Spinal cord (tissue), 10 donors: ENCODE data around the gene NDUFA11. TPM values are rescaled to one million over a fixed set of nuclear protein-coding genes. Genes with fewer than 3 reads are reported as not detected.
"Not testable (repeated sequence)": the region's sequence is repeated elsewhere in the genome, so short reads cannot be mapped to it uniquely, and the experiment has no call there.

Experiments
- DNase-seq, 6 donors: peaks; one replicate each; pipeline versions ENCODE4 v3.0.0 to v3.0.0-alpha.2; 2013 to 2015; ENCODE audit warnings: low spot score in 6 of 6, low read depth in 4 of 6
- H3K27ac ChIP-seq: one replicate; pipeline ENCODE4 v1.5.1; 2013; ENCODE audit warnings: low read depth, low read length, control low read depth
- H3K27me3 ChIP-seq: one replicate; pipeline ENCODE4 v1.6.1; 2013; ENCODE audit warnings: low read length; ENCODE audit not compliant: control insufficient read depth, insufficient read depth
- H3K36me3 ChIP-seq: one replicate; pipeline ENCODE4 v1.6.1; 2013; ENCODE audit warnings: low read length; ENCODE audit not compliant: control insufficient read depth, insufficient read depth
- H3K4me1 ChIP-seq: one replicate; pipeline ENCODE4 v1.6.1; 2013; ENCODE audit warnings: low read length; ENCODE audit not compliant: control insufficient read depth, insufficient read depth
- H3K4me3 ChIP-seq: one replicate; pipeline ENCODE4 v1.5.1; 2013; ENCODE audit warnings: low read depth, low read length, control low read depth
- H3K9me3 ChIP-seq: one replicate; pipeline ENCODE4 v1.6.1; 2013; ENCODE audit warnings: low read length; ENCODE audit not compliant: control insufficient read depth, insufficient read depth
- WGBS: methylation state at CpG from one replicate; pipeline ENCODE4 v1.1.5; 2013; ENCODE audit warnings: missing lambda C conversion rate; ENCODE audit not compliant: insufficient coverage; 5-methylcytosine and 5-hydroxymethylcytosine counted together
- polyA plus RNA-seq, 2 donors: library from polyadenylated mRNA; unstranded; fragments of 120-200 nt; gene quantifications; one replicate each; pipeline ENCODE4 v1.2.1, GENCODE V29; 2013; ENCODE audit not compliant: insufficient read length in 2 of 2
- total RNA-seq, 2 donors: library from RNA; depleted of rRNA in 1 of 2; stranded (reverse); fragments of 120-200 nt in 1 of 2; fragments of >200 nt in 1 of 2; gene quantifications; one replicate each; pipeline versions ENCODE4 v1.2.3 to v1.2.4, GENCODE V29; 2013 to 2014
- donor health status: healthy.

Gene NDUFA11
- total and polyA plus RNA-seq, 4 donors = 63.6 to 304 (median 258) TPM

DNA sequence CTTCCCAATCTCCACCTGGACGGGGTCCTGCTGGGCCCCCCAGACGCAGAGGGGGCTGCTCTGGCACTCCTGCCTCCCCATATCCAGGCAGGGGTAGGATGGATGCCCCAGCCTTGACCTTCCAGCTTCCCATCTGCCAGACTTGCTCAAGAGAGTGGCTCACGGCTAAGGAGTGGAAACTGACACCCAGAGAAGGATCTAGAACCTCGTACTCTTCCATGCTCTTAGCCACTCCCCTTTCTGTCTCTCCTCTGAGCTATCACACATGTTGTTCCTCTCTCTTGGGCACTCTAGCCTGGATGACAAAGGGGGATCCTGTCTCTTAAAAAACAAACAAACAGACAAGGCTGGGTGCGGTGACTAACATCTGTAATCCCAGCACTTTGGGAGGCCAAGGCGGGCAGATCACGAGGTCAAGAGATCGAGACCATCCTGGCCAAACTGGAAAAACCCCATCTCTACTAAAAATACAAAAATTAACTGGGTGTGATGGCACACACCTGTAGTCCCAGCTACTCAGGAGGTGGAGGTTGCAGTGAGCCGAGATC is 21.1 kb downstream of the NDUFA11 start:
- Histone ChIP-seq H3K4me3 (no peak overlapping the region), H3K27ac (no peak overlapping the region), H3K36me3 (no peaks in the 10 kb centered on the region), H3K27me3 (peaks cover 2% of the 10 kb centered on the region), H3K4me1 (peaks cover 8% of the 10 kb centered on the region), H3K9me3 (no peaks in the 10 kb centered on the region)
- 81% methylated on average over 3 of the region's 9 CpGs for WGBS
- no peak for DNase-seq

DNA sequence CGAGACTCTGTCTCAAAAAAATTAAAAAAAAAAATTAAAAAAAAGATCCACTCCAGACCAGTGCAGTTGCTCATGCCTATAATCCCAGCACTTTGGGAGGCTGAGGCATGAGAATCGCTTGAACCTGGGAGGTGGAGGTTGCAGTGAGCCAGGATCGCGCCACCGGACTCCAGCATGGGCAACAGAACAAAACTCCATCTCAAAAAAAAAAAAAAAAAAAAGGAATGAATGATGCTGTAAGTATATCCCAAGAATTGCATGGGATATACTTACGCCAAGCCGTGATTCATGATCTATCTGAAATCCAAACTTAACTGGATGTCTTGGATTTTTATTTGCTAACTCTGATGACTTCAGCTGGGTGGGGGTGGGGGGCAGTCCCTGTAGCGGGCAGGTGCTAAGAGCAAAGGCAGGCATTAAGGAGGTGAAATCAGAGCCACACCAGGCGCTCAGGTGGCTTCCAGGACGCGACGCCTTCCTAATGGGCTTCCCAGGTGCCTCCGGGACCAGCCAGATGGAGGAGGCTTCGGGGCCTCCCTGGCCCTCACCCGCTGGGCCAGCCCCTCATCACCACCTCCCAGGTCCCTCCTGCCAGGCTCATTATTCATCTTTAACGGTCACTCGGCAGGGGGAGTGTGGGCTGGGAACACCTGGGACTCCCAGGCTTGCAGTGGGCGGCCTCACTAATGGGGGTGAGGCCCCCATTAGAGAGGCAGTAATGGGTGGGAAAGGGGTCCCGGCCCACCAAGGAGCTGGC is 21.9 kb downstream of the NDUFA11 start:
- no peaks in the 10 kb centered on the region for H3K36me3 ChIP-seq
- H3K4me3 ChIP-seq = no peak overlapping the region
- DNase-seq = no peak
- no peaks in the 10 kb centered on the region for H3K9me3 ChIP-seq
- 56% methylated on average over 11 of the region's 19 CpGs for WGBS
- H3K27ac ChIP-seq = no peak overlapping the region
- H3K4me1 ChIP-seq = peaks cover 8% of the 10 kb centered on the region
- peaks cover 2% of the 10 kb centered on the region for H3K27me3 ChIP-seq

DNA sequence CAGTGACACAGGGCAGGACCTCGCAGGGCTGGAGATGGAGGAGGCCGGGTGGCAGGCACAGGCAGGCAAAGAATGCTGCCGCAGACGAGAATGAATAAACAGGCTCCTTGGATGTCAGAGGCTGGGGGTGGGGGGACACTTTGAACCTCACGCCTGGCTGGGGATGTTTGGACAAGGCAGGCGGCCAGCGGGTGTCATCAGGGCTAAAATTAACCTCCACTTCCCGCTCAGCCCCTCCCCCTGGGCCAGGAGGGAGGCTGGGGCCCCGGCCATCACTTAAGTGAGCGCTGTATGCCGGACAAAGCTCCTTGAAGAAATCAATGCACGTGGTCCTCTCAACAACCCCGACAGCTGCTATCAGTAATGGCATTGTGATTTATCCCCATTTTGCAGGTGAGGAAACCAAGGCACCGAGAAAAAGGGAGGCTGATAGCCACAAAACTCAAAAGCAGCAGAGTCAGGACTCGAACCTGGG is 22.9 kb downstream of the NDUFA11 start:
- H3K27me3 ChIP-seq = peaks cover 2% of the 10 kb centered on the region
- no peak overlapping the region for H3K27ac ChIP-seq
- peak in 1 of 6 donors; percentile 36 for DNase-seq
- WGBS = 11% methylated on average over 11 of the region's 15 CpGs
- no peaks in the 10 kb centered on the region for H3K36me3 ChIP-seq
- H3K4me1 ChIP-seq = peaks cover 8% of the 10 kb centered on the region
- H3K9me3 ChIP-seq = no peaks in the 10 kb centered on the region
- no peak overlapping the region for H3K4me3 ChIP-seq

DNA sequence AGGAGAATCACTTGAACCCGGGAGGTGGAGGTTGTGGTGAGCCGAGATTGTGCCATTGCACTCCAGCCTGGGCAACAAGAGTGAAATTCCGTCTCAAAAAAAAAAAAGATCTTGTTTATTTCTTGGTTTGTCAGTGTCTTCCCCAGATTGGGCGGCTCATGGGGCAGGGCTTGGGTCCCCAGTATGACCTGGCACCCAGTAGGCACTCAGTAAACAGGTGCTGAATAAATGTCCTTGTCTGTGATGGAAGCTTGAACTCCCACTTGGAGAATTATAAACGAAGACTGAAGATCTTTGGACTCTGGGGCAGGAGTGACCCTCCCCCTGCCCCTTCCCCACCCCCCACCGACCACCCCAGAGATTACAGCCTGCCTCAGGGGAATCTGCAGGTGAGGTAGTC is 23.4 kb downstream of the NDUFA11 start:
- H3K27ac ChIP-seq = no peak overlapping the region
- H3K4me1 ChIP-seq = peaks cover 8% of the 10 kb centered on the region
- 86% methylated on average over 1 of the region's 6 CpGs for WGBS

DNA sequence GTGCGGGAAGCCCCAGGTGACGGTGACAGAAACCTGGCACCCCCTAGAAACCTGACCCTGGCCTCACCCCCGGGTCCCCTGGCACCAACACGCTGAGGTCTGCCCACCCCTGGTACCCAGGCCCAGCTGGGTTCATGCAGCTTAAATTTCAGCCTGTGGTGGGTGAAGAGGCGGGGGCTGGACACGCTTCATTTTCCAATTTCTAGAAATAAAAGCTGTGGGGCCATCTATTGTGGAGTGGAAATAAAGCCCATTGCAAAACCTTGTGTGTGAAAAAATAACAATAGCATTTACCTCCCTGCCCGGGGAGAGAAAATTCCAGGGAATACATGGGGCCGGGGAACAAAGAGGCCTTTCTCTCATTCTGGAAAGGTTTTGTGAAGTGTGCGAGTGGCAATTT is 25.7 kb downstream of the NDUFA11 start:
- WGBS = 28% methylated on average over 3 of the region's 9 CpGs
- peak in 1 of 6 donors; percentile 9 for DNase-seq
- H3K36me3 ChIP-seq = no peaks in the 10 kb centered on the region
- H3K27me3 ChIP-seq = peaks cover 2% of the 10 kb centered on the region
- H3K4me3 ChIP-seq = no peak overlapping the region
- no peak overlapping the region for H3K27ac ChIP-seq
- H3K9me3 ChIP-seq = no peaks in the 10 kb centered on the region
- peaks cover 8% of the 10 kb centered on the region for H3K4me1 ChIP-seq

More for the DNA sequence above, 23.4 kb downstream of the NDUFA11 start:
- peaks cover 2% of the 10 kb centered on the region for H3K27me3 ChIP-seq
- H3K4me3 ChIP-seq = no peak overlapping the region
- no peaks in the 10 kb centered on the region for H3K36me3 ChIP-seq
- H3K9me3 ChIP-seq = no peaks in the 10 kb centered on the region
- DNase-seq = no peak

DNA sequence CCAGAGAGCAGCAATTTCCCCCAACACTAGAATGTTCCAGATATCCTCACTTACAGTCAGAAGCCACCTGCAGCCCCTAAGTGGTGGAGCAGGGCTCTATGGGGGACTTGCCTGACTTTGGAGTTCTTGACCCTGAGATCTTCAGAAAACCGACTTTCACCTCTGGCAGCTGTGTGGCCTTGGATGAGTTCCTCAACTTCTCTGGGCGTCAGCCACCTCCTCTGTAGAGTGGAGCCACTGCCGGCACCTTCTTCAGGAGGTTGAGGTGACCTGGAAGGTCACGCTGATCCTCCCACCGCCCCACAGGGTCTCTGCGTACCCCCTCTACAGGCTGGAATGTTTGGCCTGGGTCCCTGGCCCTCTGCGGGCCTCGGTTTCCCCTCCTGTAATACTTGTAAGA is 26.2 kb downstream of the NDUFA11 start:
- DNase-seq = no peak
- 92% methylated on average over 4 of the region's 8 CpGs for WGBS
- H3K27ac ChIP-seq = no peak overlapping the region

DNA sequence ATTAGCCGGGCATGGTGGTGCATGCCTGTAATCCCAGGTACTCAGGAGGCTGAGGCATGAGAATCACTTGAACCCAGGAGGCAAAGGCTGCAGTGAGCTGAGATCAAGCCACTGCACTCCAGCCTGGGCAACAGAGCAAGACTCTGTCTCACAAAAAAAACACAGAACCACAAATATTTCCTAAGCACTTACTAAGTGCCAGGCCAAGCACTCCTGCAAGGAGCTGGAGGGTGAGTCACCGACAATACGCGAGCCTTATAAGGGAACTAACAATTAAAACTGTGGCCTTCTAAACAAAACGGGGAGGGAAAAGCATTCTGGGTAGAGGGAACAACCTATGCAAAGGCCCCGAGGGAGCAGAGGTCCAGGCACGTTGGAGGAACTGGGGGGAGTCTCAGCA is 29.1 kb downstream of the NDUFA11 start:
- not testable (repeated sequence) for H3K27me3 ChIP-seq, H3K27ac ChIP-seq, H3K36me3 ChIP-seq, DNase-seq, H3K4me1 ChIP-seq, H3K4me3 ChIP-seq, H3K9me3 ChIP-seq
- WGBS = 80% methylated on average over 7 of the region's 7 CpGs

More for the DNA sequence above, 26.2 kb downstream of the NDUFA11 start:
- Histone ChIP-seq H3K27me3 (peaks cover 2% of the 10 kb centered on the region), H3K36me3 (no peaks in the 10 kb centered on the region), H3K4me3 (no peak overlapping the region), H3K9me3 (no peaks in the 10 kb centered on the region), H3K4me1 (peaks cover 8% of the 10 kb centered on the region)

DNA sequence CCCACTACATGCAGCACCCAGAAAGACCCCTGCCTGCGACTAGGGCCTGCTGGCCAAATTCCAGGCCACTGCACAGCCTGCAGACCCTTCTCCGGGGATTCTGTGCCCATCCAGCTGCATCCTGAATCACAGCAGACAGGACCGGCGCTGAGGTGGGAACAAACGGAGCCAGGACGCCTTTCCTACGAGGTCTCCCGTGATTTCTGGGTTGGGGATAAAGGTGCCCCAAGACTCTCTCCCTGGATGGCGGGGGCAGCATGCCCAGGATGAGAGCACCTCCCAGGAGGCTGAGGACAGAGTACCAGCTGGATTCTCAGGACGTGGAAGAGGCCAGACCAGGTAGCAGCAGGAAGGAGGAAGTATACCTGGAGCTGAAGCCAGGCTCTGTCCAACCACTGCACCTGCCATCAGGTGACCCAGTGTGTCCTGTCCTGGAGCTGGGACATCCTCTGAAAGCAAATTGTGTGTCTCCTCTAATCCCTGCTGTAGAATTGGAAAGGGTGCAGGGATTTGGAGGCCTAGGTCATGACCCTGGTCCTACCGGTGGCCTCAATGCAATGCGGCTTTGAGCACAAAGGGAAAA is 29.9 kb downstream of the NDUFA11 start:
- Histone ChIP-seq H3K4me1 (no peaks in the 10 kb centered on the region), H3K27me3 (no peaks in the 10 kb centered on the region), H3K4me3 (no peak overlapping the region), H3K27ac (no peak overlapping the region), H3K36me3 (no peaks in the 10 kb centered on the region), H3K9me3 (no peaks in the 10 kb centered on the region)
- no peak for DNase-seq
- 93% methylated on average over 9 of the region's 12 CpGs for WGBS

DNA sequence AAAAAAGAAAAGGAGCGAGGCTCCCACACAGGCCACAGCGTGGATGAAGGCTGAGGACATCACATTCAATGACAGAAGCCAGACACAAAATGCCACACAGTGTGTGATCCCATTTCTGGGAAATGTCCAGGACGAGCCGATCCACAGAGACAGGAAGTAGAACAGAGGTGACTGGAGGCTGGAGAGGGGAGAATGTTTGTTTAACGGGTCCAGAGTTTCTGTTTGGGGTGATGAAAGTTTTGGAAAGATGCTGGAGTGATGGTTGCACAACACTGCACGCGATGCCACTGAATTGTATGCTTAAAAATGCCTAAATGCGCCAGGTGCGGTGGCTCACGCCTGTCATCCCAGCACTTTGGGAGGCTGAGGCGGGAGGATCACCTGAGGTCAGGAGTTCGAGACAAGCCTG is 32.6 kb downstream of the NDUFA11 start:
- Histone ChIP-seq H3K27ac (no peak overlapping the region), H3K4me3 (no peak overlapping the region), H3K36me3 (no peaks in the 10 kb centered on the region), H3K9me3 (no peaks in the 10 kb centered on the region), H3K27me3 (no peaks in the 10 kb centered on the region), H3K4me1 (no peaks in the 10 kb centered on the region)
- DNase-seq = no peak
- 85% methylated on average over 9 of the region's 12 CpGs for WGBS
